Large intestine (tissue), 3 donors: ENCODE measurements around the gene SPATA3. TPM values are rescaled to one million over a fixed set of nuclear protein-coding genes. Genes with fewer than 3 reads are reported as not detected.

Experiments used
- DNase-seq, 2 donors: peaks; one replicate each; pipeline versions ENCODE4 v3.0.0 to v3.0.0-alpha.2; 2013
- H3K27ac ChIP-seq: one replicate; pipeline ENCODE4 v1.5.1; 2013; ENCODE audit warnings: low read length
- H3K27me3 ChIP-seq: 2 replicates; pipeline ENCODE4 v1.6.1; 2013; ENCODE audit warnings: low read length; ENCODE audit not compliant: control insufficient read depth, insufficient read depth
- H3K36me3 ChIP-seq: 2 replicates; pipeline ENCODE4 v1.6.1; 2013; ENCODE audit warnings: low read length; ENCODE audit not compliant: control insufficient read depth, insufficient read depth
- H3K4me1 ChIP-seq: one replicate; pipeline ENCODE4 v1.6.1; 2013; ENCODE audit warnings: low read length; ENCODE audit not compliant: control insufficient read depth, insufficient read depth
- H3K4me3 ChIP-seq: one replicate; pipeline ENCODE4 v1.5.1; 2013; ENCODE audit warnings: low read length
- H3K9me3 ChIP-seq: one replicate; pipeline ENCODE4 v1.6.1; 2013; ENCODE audit warnings: mild to moderate bottlenecking, low read depth, low read length, moderate library complexity; ENCODE audit not compliant: control insufficient read depth
- WGBS: methylation state at CpG from one replicate; pipeline ENCODE4 v1.1.5; 2013; ENCODE audit warnings: low lambda C conversion rate; ENCODE audit not compliant: insufficient coverage; 5-methylcytosine and 5-hydroxymethylcytosine counted together
- polyA plus RNA-seq: library from polyadenylated mRNA; unstranded; fragments of 120-200 nt; gene quantifications from one replicate; pipeline ENCODE4 v1.2.1, GENCODE V29; 2013

Gene SPATA3
- polyA plus RNA-seq, 1 donor = not detected

DNA sequence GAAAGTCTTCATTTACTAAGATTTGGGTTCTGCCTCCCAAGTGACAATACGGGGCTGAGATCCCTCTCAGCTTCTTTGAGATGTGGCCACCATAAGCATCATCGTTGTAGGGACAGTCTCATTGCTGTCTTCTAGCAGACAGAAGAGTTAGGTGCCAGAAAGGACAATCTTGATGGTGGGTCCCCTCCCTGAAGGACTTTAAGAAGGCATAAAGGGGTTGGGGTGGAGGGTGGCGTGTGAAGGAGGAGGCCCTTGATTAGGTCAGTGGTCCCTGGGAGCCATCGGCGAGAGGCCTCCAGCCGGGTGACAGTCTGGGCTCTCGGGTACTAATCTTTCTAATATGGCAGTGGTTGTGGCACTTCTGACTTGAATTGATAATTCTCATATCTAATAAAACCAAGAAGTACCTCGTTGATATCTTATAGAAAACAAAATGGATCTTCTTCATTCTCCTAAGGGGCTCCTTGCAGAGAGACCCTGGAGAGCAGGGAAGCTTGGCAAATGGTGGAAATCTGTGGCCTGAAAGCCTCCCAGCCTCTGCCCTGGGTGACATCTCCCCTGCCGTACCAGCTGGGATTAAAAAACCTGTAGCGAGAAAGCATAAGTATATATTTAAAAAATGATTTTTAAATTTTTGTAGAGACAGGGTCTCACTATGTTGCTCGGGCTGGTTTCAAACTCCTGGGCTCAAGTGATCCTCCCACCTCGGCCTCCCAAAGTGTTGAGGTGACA lies 53.5 kb downstream of the SPATA3 start:
- peak overlapping the region; percentile 62 for H3K27ac ChIP-seq
- no peak for DNase-seq
- no peaks in the 10 kb centered on the region for H3K9me3 ChIP-seq

DNA sequence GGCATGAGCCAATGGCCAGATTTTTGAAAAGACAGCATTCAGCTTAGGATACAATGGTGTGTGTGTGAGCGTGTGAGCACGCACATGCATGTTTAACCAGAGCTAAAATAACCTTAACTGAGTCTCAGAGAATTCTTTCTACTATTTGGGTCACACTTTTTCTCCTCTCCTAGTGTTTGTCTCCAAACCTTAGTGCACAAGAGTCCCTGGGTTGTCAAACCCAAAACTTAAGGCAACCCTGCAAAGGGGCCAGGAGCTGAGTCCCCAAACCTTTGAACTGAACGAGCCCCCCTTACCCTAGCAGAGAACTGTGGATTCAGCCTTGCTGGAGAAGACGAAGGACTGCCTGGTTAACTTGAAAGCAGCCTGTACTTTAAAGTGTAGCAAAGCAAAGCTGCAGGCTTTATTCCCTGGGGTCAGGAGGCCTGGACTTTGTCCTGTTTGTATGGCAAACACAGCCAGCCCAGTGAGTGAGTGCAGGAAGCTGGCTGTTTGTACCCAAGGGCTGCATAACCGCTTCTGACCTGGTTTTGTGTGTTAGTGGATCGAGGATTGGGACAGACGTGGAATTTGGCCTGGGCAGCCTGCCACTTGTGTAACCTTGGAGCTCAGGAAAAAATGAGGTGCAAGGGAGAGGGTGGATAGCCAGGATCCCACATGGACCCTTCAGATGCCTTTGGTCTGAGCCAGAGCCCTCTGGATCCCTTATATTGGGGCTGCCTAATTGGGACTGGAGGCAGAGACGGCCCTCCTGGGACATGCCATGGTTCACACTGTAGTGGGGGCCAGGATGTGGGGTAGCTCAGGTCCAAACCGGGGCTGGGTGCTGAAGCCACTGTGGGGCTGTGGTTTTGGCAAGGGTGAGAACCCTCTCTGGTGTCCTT lies 54.3 kb downstream of the SPATA3 start:
- no peaks in the 10 kb centered on the region for H3K9me3 ChIP-seq
- H3K27ac ChIP-seq = peak overlapping the region; percentile 62
- no peak overlapping the region for H3K4me3 ChIP-seq
- H3K4me1 ChIP-seq = peaks cover 35% of the 10 kb centered on the region
- peaks cover 17% of the 10 kb centered on the region for H3K36me3 ChIP-seq
- peak; percentile 85 to 92 for DNase-seq
- no peaks in the 10 kb centered on the region for H3K27me3 ChIP-seq
- no CpG with 5 or more reads among the region's 9 CpGs for WGBS

More for the DNA sequence above, 53.5 kb downstream of the SPATA3 start:
- peaks cover 35% of the 10 kb centered on the region for H3K4me1 ChIP-seq
- no peak overlapping the region for H3K4me3 ChIP-seq
- H3K27me3 ChIP-seq = no peaks in the 10 kb centered on the region
- peaks cover 17% of the 10 kb centered on the region for H3K36me3 ChIP-seq
- WGBS = 18% methylated on average over 2 of the region's 12 CpGs

DNA sequence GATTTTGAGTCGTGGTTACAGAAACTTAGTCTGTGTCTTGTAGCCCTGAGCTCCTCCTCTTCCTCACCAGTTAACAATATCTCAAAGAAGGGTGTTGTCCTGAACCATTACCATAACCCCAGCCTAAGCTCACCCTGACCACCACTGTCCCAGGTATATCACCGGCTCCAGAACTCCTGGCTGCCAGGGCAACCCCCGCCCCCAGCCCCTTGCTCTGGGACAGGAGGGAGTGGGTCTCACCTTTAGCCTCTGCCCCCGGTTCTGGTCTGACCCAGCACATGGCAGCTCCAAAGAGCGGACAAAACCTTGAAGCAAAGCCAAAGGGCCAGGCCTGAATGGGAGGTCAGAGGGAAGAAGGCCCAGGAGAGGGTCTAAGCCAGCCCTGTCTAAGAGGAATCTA lies 55.2 kb downstream of the SPATA3 start:
- Histone ChIP-seq H3K27me3 (no peaks in the 10 kb centered on the region), H3K27ac (peak overlapping the region; percentile 62), H3K9me3 (no peaks in the 10 kb centered on the region), H3K4me1 (peaks cover 35% of the 10 kb centered on the region), H3K36me3 (peaks cover 17% of the 10 kb centered on the region), H3K4me3 (no peak overlapping the region)
- DNase-seq = no peak
- no CpG with 5 or more reads among the region's 5 CpGs for WGBS

DNA sequence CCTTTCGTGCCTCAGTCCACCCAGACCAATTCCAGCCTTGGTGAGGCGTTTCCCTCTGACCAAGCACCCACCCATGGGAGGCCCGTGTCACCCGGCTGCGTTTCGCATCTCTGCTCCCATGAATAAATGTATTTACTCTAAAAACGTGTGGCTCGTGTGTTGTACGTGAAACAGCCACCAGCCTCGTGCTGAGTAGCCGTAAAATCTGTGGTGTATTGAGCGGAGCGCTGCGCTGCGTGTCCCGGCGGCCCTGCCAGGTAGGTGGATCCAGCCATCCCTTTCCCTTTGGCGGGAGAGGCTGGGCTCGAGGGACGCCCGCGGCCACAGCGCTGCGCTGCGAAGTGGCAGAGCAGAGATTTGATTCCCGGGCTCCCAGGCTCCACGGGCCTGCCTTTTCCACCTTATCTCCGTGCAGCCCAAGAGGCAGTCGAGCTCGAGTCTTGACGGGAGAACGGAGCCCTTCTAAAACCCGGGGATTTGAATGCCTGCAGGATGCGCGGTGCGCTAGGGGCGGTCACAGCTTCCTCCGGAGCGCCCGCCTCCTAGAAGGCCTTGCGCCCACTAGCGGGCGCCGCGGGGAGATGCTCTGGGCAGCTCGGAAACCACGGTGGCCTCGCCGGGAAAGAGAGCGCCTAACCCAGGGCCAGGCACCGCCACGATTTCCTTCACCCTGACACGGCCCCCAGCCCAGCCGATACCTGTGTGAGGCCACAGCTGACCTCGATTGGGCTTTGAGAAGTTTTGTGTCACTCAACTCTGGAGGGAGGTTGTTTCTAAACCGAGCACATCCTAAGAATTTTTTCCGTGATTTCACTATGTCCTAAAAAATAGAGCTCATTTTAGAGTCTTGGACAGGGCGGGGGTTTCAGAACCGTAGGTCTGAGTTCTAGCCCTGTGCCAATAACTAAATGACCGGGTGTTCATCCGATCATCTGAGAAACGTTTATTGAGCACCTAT lies 56.9 kb downstream of the SPATA3 start:
- Histone ChIP-seq H3K4me3 (peak overlapping the region; percentile 50), H3K27ac (peak overlapping the region; percentile 26), H3K36me3 (peaks cover 4% of the 10 kb centered on the region), H3K9me3 (no peaks in the 10 kb centered on the region), H3K4me1 (peaks cover 35% of the 10 kb centered on the region), H3K27me3 (no peaks in the 10 kb centered on the region)
- peak; percentile 78 to 86 for DNase-seq
- 92% methylated on average over 2 of the region's 62 CpGs for WGBS

DNA sequence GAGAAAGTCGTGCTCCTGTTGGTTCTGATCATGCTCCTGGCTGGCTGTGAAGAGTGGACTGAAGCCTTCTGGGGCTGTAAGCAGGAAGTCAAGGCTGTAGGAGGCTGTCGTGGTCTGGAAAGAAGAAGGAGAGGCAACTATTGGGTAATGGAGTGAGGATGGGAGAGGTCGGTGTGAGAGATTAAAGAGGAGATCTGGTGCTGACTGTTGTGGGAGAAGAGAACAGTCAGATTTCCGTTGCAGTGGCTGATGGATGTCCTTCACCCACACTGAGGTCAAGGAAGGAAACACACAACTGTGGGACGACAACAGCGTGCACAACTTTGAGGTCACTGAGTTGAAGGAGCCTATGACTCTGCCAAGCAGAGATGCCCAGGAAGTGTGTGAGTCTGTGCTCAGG lies 57.9 kb downstream of the SPATA3 start:
- Histone ChIP-seq H3K4me1 (peaks cover 40% of the 10 kb centered on the region), H3K36me3 (no peaks in the 10 kb centered on the region), H3K27ac (no peak overlapping the region), H3K9me3 (no peaks in the 10 kb centered on the region), H3K4me3 (no peak overlapping the region), H3K27me3 (no peaks in the 10 kb centered on the region)
- no peak for DNase-seq
- WGBS = no CpG with 5 or more reads among the region's 6 CpGs

DNA sequence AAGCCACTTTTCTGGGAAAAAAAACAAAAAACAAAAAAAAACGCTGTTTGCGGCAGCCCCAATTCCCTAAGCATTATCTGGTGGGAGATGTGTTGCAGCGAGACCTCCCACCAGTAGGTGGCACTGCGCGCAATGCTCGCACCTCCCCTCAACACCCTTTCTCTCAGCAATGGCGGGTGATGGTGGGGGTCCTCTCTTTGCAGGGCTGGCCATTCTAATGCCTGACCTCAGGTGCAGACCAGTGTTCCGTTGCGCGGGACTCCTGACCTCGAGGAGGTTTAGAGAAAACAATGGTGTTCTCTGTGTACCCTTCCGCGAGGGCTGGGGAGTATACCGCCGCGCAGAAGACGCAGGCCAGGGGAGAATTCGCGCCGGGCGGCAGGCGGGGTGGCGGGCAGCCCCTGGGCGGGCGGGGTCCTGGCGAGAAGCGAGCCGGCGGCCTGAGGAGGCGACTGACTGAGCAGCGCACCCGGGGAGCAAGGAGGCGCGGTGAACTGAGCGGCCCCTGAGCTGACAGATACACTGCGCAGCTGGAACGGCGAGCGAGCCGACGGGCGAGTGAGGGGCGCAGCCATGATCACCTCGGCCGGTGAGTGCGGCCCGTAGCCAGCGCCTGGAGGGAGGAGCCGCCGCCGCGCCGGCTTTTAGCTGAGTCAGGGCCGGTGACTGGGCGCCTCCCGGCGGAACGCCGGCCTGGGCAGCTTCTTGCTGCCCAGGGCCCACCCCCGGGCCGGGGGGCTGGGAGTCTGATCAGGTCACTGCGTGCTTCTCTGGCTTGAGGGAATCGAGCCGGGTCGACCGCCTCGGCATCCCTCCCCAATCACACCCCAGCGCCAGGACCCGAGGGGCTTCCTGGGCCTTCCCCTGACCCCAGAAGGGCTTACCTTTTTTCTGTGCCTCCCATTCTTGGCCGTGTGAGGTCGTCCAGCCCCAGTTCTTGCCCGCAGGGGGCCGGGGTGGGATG lies 60.8 kb downstream of the SPATA3 start, which contains the start of gene PSMD1:
PSMD1 (plus strand) TSS at position 415 of the 964 bp plus-strand sequence; CDS start at position 574, 159 bp downstream.
- peak; percentile 92 to 95 for DNase-seq
- H3K9me3 ChIP-seq = no peaks in the 10 kb centered on the region
- H3K27me3 ChIP-seq = no peaks in the 10 kb centered on the region
- WGBS = no CpG with 5 or more reads among the region's 73 CpGs
- peak within 1 kb of the TSS; percentile 96 for H3K4me3 ChIP-seq
- H3K27ac ChIP-seq = peak within 1 kb of the TSS; percentile 69
- H3K4me1 ChIP-seq = peaks cover 14% of the 10 kb centered on the region
- H3K36me3 ChIP-seq = peaks cover 3% of the 10 kb centered on the region

DNA sequence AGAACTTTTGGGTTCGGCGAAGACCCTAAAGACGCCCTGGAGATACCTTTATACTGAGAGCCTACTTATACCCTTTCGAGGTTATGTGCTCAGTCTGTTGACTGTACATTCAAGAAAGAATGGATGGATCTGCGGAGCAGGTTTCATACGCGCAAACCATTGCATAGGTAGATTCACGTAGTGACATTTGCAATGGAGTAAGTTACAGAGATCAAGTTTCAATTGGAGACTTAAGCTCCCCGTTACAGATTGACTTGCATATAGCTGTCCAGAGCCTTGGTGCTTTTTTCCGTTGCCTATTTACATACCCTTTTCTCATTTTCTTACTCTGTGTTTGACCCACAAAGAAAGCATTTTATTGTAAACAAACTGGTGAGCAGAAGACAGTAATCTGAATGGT lies 61.7 kb downstream of the SPATA3 start:
- H3K4me3 ChIP-seq = peak overlapping the region; percentile 96
- peaks cover 5% of the 10 kb centered on the region for H3K4me1 ChIP-seq
- no peak for DNase-seq
- no peaks in the 10 kb centered on the region for H3K27me3 ChIP-seq
- 3% methylated on average over 5 of the region's 10 CpGs for WGBS
- peak overlapping the region; percentile 69 for H3K27ac ChIP-seq
- H3K36me3 ChIP-seq = peaks cover 7% of the 10 kb centered on the region
- H3K9me3 ChIP-seq = no peaks in the 10 kb centered on the region
